Endodermal cell (in vitro differentiated cells): ENCODE data around the gene SLU7. TPM values are rescaled to one million over a fixed set of nuclear protein-coding genes. Genes with fewer than 3 reads are reported as not detected.

Source experiments
- DNase-seq: peaks from one replicate; pipeline ENCODE4 v3.0.0-alpha.2; 2017
- H3K27ac ChIP-seq: 2 replicates; pipeline ENCODE4 v1.5.1; 2013; ENCODE audit warnings: mild to moderate bottlenecking, low read depth, low read length, moderate library complexity
- H3K27me3 ChIP-seq: 2 replicates; pipeline ENCODE4 v1.6.1; 2013; ENCODE audit warnings: mild to moderate bottlenecking, low read length, moderate library complexity; ENCODE audit not compliant: insufficient read depth, control insufficient read depth, poor library complexity, severe bottlenecking
- H3K36me3 ChIP-seq: 2 replicates; pipeline ENCODE4 v1.7.0; 2013; ENCODE audit warnings: mild to moderate bottlenecking, low read length, moderate library complexity; ENCODE audit not compliant: control insufficient read depth, insufficient read depth
- H3K4me1 ChIP-seq: one replicate; pipeline ENCODE4 v1.7.0; 2013; ENCODE audit warnings: low read length; ENCODE audit not compliant: control insufficient read depth, insufficient read depth
- H3K4me3 ChIP-seq: 2 replicates; pipeline ENCODE4 v1.5.1; 2013; ENCODE audit warnings: mild to moderate bottlenecking, low read length, moderate library complexity
- H3K9ac ChIP-seq: 2 replicates; pipeline ENCODE4 v1.6.1; 2013; ENCODE audit warnings: mild to moderate bottlenecking, low read length, moderate library complexity; ENCODE audit not compliant: poor library complexity, severe bottlenecking; ENCODE audit errors: extremely low read depth
- H3K9me3 ChIP-seq: 2 replicates; pipeline ENCODE4 v1.6.1; 2013; ENCODE audit warnings: mild to moderate bottlenecking, low read length, moderate library complexity; ENCODE audit not compliant: control insufficient read depth
- H3K27ac Mint-ChIP-seq: 2 replicates; pipeline ENCODE4 v1.8.0; 2020; ENCODE audit warnings: mixed read lengths
- H3K27me3 Mint-ChIP-seq: 2 replicates; pipeline ENCODE4 v1.8.0; 2021; ENCODE audit warnings: mild to moderate bottlenecking, mixed read lengths; ENCODE audit not compliant: insufficient read depth
- H3K36me3 Mint-ChIP-seq: 2 replicates; pipeline ENCODE4 v1.8.0; 2020; ENCODE audit warnings: low read depth, mixed read lengths
- H3K4me1 Mint-ChIP-seq: 2 replicates; pipeline ENCODE4 v1.8.0; 2020; ENCODE audit warnings: mixed read lengths
- H3K4me3 Mint-ChIP-seq: 2 replicates; pipeline ENCODE4 v1.8.0; 2020; ENCODE audit warnings: mild to moderate bottlenecking, moderate library complexity, mixed read lengths
- H3K9me3 Mint-ChIP-seq: 2 replicates; pipeline ENCODE4 v1.8.0; 2020; ENCODE audit warnings: mild to moderate bottlenecking, mixed read lengths
- WGBS, 2 experiments: methylation state at CpG; one replicate each; pipeline versions ENCODE4 v1.1.5 to v1.1.7; 2013; ENCODE audit warnings: missing lambda C conversion rate in 2 of 2, mixed read lengths in 1 of 2; ENCODE audit not compliant: insufficient coverage in 1 of 2, insufficient read length in 1 of 2; 5-methylcytosine and 5-hydroxymethylcytosine counted together
- total RNA-seq, 2 donors: library from RNA; stranded (reverse); fragmentation: NEBNext Ultra II Directional in 1 of 2; extraction: Animal tissue kit (Norgen Biotek cat#: 25700) in 1 of 2; gene quantifications; 2 replicates in 1 of 2; 3 replicates in 1 of 2; pipeline ENCODE4 v1.2.1, GENCODE V29; 2021
- TF ChIP-seq, protein P1 (sequence below): fragments of 200-600 bp; sonication (generic); conservative IDR thresholded peaks from 2 replicates; pipeline ENCODE4 v1.5.0; 2021; ENCODE audit warnings: antibody characterized with exemption, mild to moderate bottlenecking

The SLU7 gene
- total RNA-seq, 2 donors from 2014 or later, result 36.8 to 47.5 TPM

GRCh38 chr5:160427607-160428006 is 8.7 kb upstream of the SLU7 start:
- Mint-ChIP-seq H3K9me3 (no peaks in the 10 kb centered on the region), H3K36me3 (peaks cover 23% of the 10 kb centered on the region), H3K4me3 (no peak overlapping the region), H3K4me1 (peaks cover 33% of the 10 kb centered on the region), H3K27ac (no peak overlapping the region), H3K27me3 (no peaks in the 10 kb centered on the region)
- Histone ChIP-seq H3K9me3 (no peaks in the 10 kb centered on the region), H3K4me1 (peaks cover 12% of the 10 kb centered on the region), H3K4me3 (no peak overlapping the region), H3K27me3 (no peaks in the 10 kb centered on the region), H3K36me3 (peaks cover 40% of the 10 kb centered on the region), H3K27ac (no peak overlapping the region), H3K9ac (no peak overlapping the region)
- no peak for DNase-seq
- 93 to 95% methylated on average over 4 of the region's 4 CpGs for WGBS, 2 experiments
- TF ChIP-seq, protein P1, sequence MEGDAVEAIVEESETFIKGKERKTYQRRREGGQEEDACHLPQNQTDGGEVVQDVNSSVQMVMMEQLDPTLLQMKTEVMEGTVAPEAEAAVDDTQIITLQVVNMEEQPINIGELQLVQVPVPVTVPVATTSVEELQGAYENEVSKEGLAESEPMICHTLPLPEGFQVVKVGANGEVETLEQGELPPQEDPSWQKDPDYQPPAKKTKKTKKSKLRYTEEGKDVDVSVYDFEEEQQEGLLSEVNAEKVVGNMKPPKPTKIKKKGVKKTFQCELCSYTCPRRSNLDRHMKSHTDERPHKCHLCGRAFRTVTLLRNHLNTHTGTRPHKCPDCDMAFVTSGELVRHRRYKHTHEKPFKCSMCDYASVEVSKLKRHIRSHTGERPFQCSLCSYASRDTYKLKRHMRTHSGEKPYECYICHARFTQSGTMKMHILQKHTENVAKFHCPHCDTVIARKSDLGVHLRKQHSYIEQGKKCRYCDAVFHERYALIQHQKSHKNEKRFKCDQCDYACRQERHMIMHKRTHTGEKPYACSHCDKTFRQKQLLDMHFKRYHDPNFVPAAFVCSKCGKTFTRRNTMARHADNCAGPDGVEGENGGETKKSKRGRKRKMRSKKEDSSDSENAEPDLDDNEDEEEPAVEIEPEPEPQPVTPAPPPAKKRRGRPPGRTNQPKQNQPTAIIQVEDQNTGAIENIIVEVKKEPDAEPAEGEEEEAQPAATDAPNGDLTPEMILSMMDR, result no peak

DNA sequence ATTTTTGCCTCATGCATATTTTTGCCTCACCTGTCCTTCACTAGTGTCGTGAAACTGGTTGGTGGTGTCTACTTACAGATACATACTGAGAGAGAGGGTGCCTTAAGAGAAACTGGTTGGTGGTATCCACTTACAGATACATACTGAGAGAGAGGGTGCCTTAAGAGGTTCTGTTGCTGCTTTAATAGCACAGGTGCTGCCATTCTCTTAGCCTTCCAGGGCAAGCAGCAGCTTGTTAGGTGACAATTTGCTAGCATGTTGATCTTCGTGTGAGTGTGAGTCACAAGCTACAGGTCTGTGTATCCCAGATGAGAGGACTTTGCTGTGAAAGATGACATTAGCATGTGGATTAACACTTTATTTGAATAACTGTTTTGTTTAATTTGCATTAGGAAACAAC is 4.2 kb upstream of the SLU7 start:
- Mint-ChIP-seq H3K4me1 (peaks cover 48% of the 10 kb centered on the region), H3K9me3 (no peaks in the 10 kb centered on the region), H3K36me3 (peaks cover 15% of the 10 kb centered on the region), H3K4me3 (peak overlapping the region; percentile 86), H3K27ac (peak overlapping the region; percentile 53), H3K27me3 (no peaks in the 10 kb centered on the region)
- H3K27ac ChIP-seq, result no peak overlapping the region
- peaks cover 15% of the 10 kb centered on the region for H3K4me1 ChIP-seq
- H3K4me3 ChIP-seq, result peak overlapping the region; percentile 94
- H3K36me3 ChIP-seq, result peaks cover 26% of the 10 kb centered on the region
- H3K27me3 ChIP-seq, result no peaks in the 10 kb centered on the region
- no peaks in the 10 kb centered on the region for H3K9me3 ChIP-seq
- no peak for DNase-seq
- 53 to 83% methylated on average over 1 to 2 of the region's 2 CpGs for WGBS, 2 experiments
- TF ChIP-seq, protein P1, result no peak
- no peak overlapping the region for H3K9ac ChIP-seq

DNA sequence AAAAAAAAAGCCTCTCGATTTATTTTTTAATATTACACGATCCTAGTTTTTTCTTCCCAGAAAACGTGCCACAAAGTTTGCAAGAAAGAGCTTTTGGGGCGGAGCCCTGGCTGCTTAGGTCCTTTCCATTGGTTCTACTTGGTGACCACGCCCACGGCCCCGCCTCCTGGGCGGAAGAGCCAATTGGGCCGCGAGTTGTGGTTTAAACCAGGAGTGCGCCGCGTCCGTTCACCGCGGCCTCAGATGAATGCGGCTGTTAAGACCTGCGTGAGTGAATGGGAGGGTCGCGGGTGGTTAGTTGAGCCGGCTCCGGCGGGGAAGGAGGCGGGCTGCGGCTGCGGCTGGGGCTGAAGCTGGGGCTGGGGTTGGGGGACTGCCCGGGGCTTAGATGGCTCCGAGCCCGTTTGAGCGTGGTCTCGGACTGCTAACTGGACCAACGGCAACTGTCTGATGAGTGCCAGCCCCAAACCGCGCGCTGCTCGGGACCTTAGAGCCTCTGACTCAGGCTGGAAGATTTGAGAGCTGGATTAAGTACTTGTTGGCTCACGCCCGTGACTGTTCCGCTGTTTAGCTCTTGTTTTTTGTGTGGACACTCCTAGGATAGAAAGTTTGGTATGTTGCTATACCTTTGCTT is 2.9 kb upstream of the SLU7 start, which contains the start of gene PTTG1:
Gene PTTG1, plus strand, starts transcription at position 231 of the 634 bp plus-strand sequence. CDS start 458 bp downstream, outside the sequence.
- no peak within 1 kb of the TSS for H3K27ac ChIP-seq
- H3K4me3 ChIP-seq, result peak within 1 kb of the TSS; percentile 94
- Mint-ChIP-seq H3K4me3 (peak within 1 kb of the TSS; percentile 86), H3K9me3 (no peaks in the 10 kb centered on the region), H3K4me1 (peaks cover 55% of the 10 kb centered on the region), H3K36me3 (peaks cover 8% of the 10 kb centered on the region), H3K27ac (peak within 1 kb of the TSS; percentile 92), H3K27me3 (no peaks in the 10 kb centered on the region)
- peaks cover 15% of the 10 kb centered on the region for H3K36me3 ChIP-seq
- peak within 1 kb of the TSS; percentile 36 for H3K9ac ChIP-seq
- TF ChIP-seq, protein P1, result no peak
- no peaks in the 10 kb centered on the region for H3K27me3 ChIP-seq
- WGBS, 2 experiments, result 0% methylated on average over 27 to 39 of the region's 39 CpGs
- no peaks in the 10 kb centered on the region for H3K9me3 ChIP-seq
- H3K4me1 ChIP-seq, result peaks cover 15% of the 10 kb centered on the region
- peak; percentile 98 for DNase-seq
